ENCODE measurements around the gene REXO4. TPM values are rescaled to one million over a fixed set of nuclear protein-coding genes. Genes with fewer than 3 reads are reported as not detected.

REXO4 gene
- total RNA-seq, 1 donor from 2014 or later: 13.7 TPM

DNA sequence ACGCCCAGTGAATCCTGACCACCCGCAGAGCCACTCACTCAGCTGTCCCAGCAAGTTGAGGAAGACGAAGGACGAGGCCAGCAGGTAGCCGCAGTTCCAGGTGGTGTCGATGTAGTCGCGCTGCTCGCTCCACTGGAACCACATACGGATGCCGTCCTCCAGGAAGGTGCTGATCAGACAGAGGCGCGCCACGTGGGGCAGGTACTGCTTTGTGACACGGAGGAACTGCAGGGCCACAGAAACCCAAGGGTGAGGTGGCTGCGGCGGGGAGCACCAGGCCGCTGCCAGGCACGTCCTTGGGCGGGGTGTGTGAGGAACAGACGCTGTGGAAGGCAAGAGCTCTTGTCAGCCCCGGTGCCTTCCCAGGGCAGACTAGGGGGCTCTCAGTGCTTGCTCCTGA, 50.6 kb downstream of the REXO4 start:
- ATAC-seq: no peak

DNA sequence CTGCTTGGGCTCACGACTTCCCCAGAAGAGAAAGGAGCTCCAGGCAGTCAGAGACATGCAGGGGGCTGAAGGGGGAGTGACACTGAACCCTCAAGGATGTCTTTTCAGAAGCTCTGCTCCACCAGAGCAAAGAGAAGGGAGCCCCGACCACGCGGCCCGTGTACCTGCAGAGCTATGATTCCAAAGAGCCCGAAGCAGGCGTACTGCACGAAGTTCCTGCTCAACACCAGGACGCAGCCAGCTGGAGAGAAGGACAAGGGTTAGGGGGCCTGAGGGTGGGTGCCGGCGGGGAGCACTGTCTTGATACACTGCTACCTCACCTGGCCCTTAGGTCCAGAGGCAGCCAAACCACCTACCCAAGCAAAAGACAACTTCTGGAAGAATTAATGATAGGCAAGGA, 51.4 kb downstream of the REXO4 start:
- no peak for ATAC-seq

DNA sequence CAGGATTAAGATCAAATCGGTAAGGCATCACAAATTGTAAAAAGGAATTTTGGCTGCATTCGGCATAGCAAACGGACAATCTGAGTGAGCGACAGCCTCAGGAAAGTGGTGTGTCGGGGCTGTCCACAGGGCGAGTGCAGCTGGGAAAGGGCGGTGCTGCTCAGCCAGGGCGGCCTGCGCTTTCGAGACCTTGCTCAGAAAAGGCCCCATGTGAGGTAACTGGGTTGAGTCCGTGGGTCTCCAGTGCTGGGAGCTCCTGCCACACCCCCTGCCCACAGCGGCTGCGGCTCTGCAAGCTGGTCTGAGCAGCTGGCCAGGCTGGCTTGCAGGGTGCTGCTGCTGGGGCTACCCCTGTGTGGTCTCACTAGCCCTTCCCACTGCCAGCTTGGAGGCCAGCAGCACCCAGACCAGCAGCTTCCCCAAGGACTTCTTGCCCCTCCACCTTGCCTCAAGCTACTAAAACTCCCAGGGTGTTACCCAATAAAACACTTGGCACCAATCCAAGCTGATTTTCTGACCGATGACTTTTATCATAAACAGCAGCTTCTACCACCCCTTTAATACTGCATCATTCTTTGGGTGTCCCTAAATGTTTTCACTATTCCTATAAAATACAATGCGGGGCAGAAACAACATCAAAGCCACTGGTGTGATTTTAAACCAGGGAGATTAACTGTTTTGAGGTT, 55.3 kb downstream of the REXO4 start:
- no peak for ATAC-seq

DNA sequence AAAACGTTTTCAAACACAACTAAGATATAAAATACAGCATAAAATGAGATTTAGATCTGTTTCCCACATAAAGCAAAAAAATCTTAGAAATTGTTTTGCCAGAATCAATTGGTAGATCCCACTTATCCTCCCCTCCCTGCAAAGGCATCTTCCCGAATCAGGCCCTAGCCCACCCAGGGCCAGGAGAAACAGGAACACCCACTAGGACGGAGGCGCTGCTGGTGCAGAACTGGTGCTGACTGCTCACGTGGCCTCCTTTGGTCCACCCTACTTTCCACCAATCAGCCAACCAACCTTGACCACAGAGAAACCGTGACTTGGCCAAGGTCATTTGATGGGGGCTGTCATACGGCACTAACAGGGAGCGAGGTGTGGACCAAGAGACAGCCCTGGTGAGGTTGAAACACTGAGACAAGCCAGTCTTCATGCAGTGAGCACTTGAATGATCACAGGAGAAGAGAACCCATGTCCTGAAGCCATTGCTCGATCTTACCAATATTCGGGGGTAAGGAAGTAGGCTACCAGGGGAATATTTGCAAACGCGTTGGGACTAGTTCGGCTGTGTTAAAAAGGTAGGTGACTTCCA, 56.2 kb downstream of the REXO4 start:
- ATAC-seq: no peak

DNA sequence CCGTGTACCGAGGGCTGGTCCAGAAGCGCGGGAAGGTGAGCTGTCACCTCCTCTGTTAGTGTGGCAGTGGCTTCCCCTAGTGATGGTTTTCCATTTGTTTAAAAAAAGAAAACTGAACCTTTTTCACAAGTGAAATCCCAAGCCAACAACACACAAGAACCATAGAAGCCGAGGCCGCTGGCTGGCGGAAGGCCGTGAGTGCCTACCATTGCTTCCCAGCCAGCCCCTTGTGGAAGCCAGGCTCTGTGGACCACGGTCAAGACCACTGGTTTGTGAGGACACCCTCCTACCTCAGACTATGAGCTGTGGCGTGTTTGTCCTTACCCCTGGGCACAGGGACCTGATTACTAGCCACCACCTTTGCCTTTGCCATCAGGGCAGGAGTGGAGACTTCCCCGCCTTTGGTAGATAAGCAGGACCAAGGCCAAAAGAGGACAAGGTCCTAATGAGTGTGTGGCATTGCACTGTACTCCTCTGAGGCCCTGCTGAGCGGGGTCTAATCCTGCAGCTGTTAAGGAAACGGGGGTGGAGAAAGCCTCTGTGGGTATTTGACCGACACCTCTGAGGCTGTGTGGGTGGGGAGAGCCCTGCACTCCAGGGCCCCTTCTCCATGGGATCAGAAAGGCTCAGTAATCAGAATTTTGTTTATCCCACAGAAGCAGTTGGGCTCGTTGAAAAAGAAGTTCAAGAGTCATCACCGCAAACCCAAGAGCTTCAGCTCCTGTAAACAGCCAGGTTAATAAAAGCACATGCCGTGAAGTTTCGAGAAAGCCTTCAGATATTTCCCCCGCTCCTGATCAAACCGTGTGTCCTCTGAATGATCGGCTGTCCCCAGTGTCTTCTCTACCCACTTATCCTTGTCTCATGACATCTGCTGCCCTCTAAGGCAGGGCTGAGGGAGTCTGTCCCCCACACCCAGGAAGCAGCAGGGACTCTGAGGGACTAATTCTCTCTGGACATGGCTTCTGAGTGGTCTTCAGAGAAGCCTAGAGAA, 57.1 kb downstream of the REXO4 start:
- no peak for ATAC-seq

DNA sequence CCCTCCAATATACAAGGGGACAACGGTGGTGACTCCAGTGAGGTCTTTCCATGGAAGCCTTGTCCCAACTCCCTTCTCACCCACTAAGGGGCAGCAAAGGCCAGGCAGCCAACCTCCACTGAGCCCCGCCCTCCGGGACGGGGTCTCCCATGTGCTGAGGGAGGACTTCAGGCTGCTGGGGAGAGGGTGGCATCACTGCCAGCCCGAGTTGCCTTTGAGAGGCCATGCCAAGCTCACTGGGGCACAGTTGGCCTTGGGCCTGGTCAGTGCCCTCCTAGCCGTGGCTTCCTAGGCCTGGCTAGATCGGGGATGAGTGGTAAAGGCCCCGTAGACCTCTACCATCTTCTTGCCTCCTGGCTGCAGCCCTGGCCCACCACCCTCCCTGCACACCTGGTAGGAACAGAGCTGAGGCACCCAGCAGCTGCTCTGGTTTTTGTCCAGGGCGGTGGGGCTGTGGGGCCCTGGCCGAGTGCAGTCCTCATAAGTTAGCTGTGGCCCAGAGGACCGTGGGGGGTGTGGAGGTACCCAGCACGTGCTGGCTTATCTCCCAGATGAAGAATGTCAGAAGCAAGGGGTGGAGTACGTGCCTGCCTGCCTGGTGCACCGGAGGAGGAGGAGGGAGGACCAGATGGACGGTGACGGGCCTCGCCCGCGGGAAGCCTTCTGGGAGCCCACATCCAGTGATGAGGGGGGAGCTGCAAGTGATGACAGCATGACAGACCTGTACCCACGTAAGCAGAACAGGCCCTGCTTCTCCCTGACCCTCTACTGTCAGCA, 58.2 kb downstream of the REXO4 start:
- no peak for ATAC-seq

DNA sequence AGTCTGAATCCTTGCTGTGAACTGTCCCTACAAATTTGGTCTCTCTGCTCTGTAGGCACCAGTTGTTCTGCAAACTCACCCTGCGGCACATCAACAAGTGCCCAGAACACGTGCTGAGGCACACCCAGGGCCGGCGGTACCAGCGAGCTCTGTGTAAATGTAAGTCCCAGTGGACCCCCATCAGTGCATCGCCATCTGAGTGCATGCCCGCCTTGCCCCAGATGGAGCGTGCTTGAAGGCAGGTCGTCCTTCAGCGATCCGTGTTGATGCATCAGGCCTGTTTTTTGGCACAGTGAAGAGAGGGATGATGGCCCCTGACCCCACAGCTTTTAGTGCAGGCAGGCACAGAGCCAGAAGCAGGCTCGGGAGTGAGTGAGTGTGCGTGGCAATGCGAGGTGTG, 60.2 kb downstream of the REXO4 start:
- no peak for ATAC-seq

DNA sequence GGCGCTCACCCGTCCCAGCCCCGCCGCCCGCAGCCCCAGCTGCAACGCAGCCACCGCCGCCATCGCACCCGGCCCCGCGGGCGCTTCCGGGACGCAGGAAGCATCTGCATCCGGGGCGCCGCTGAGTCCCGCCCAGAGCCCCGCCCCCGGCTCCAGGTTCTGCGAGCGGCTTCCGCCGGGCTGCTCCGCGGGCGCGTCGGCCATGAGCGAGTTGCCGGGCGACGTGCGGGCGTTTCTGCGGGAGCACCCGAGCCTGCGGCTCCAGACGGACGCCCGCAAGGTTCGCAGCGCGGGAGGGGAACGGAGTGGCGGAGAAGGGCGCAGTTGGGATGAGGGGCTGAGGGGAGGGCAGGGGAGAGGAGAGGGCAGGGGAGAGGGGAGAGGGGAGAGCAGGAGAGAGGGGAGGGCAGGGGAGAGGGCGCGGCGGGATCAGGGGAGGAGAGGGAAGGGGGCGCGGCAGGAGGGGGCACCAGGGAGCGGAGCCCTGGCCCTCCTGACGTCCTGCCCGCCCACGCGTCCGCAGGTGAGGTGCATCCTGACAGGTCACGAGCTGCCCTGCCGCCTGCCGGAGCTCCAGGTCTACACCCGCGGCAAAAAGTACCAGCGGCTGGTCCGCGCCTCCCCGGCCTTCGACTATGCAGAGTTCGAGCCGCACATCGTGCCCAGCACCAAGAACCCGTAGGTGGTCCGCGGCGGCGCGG, 61.3 kb downstream of the REXO4 start, which contains the start of the genes SURF1 and SURF2:
Gene SURF1, minus strand, starts transcription at position 97 of the 701 bp plus-strand sequence. Its CDS starts 34 bp downstream, at position 63.
Gene SURF2, plus strand, starts transcription at position 160 of the 701 bp plus-strand sequence. Its CDS starts 43 bp downstream, at position 203.
- ATAC-seq: peak; percentile 80

Other genes starting within 250 kb of the REXO4 start
- gene OBP2B, start 208.8 kb downstream of the REXO4 start, total RNA-seq: not detected
- gene ABO, start 142.8 kb downstream of the REXO4 start, total RNA-seq: 7.3 TPM
- 9.9 TPM for gene SURF6, start 81.8 kb downstream of the REXO4 start, total RNA-seq
- gene MED22, start 69.9 kb downstream of the REXO4 start, total RNA-seq: 10.8 TPM
- 2,377 TPM for gene RPL7A, start 69.8 kb downstream of the REXO4 start, total RNA-seq
- 25.4 TPM for gene SURF1, start 61.5 kb downstream of the REXO4 start, total RNA-seq
- gene SURF2, start 61.5 kb downstream of the REXO4 start, total RNA-seq: 25.6 TPM
- 87.2 TPM for gene SURF4, start 42.0 kb downstream of the REXO4 start, total RNA-seq
- 0.40 TPM for gene STKLD1, start 41.6 kb downstream of the REXO4 start, total RNA-seq
- 0.92 TPM for gene ADAMTS13, start 4.4 kb upstream of the REXO4 start, total RNA-seq
- gene CACFD1, start 42.0 kb upstream of the REXO4 start, total RNA-seq: 7.4 TPM
- 0.80 TPM for gene SLC2A6, start 61.1 kb upstream of the REXO4 start, total RNA-seq
- not detected for gene MYMK, start 106.9 kb upstream of the REXO4 start, total RNA-seq
- gene ADAMTSL2, start 116.7 kb upstream of the REXO4 start, total RNA-seq: 0.88 TPM
- gene FAM163B, start 191.4 kb upstream of the REXO4 start, total RNA-seq: not detected
- not detected for gene DBH, start 218.4 kb upstream of the REXO4 start, total RNA-seq

Data from esophagus mucosa (tissue), 1 donor.